Suppressor macrophage treated with lipopolysaccharide for 1 hour (primary cell): ENCODE results near the gene ARPIN.
"Not testable (repeated sequence)": the region's sequence is repeated elsewhere in the genome, so short reads cannot be mapped to it uniquely, and the experiment has no call there.

ENCODE experiments used
- DNase-seq, 3 donors: peaks; one replicate each; pipeline ENCODE4 v3.0.0-alpha.2; 2020 to 2022

Gene ARPIN

GRCh38 chr15:89912674-89913396, at the start of gene ARPIN:
ARPIN (minus strand) TSS chr15:89912952; CDS start chr15:89912835, 117 bp downstream.
- peak; percentile 36 to 66 (median 47) for DNase-seq

- DNase-seq: no peak
Observed at GRCh38 chr15:89958107-89958805, 45.5 kb upstream of the ARPIN start.

GRCh38 chr15:89955449-89955998, 42.8 kb upstream of the ARPIN start:
- not testable (repeated sequence) for DNase-seq

- DNase-seq: no peak
Observed at GRCh38 chr15:89954541-89954940, 41.8 kb upstream of the ARPIN start.

- no peak for DNase-seq
Observed at GRCh38 chr15:89948796-89949195, 36.0 kb upstream of the ARPIN start.

- DNase-seq: no peak
Observed at GRCh38 chr15:89947385-89947784, 34.6 kb upstream of the ARPIN start.

GRCh38 chr15:89946681-89947299, 34.0 kb upstream of the ARPIN start:
- DNase-seq: no peak

GRCh38 chr15:89943721-89944120, 31.0 kb upstream of the ARPIN start:
- DNase-seq: not testable (repeated sequence)

GRCh38 chr15:89939910-89940309, 27.2 kb upstream of the ARPIN start:
- DNase-seq: no peak

- DNase-seq: not testable (repeated sequence)
Observed at GRCh38 chr15:89939377-89939776, 26.6 kb upstream of the ARPIN start.

GRCh38 chr15:89937365-89938350, 24.9 kb upstream of the ARPIN start:
- DNase-seq: no peak

- no peak for DNase-seq
Observed at GRCh38 chr15:89936786-89937265, 24.1 kb upstream of the ARPIN start.

GRCh38 chr15:89936051-89936785, 23.5 kb upstream of the ARPIN start:
- no peak for DNase-seq

- DNase-seq: no peak
Observed at GRCh38 chr15:89932880-89933279, 20.1 kb upstream of the ARPIN start.

GRCh38 chr15:89928421-89928820, 15.7 kb upstream of the ARPIN start:
- DNase-seq: no peak

- DNase-seq: no peak
Observed at GRCh38 chr15:89926158-89926557, 13.4 kb upstream of the ARPIN start.

GRCh38 chr15:89917442-89918101, 4.8 kb upstream of the ARPIN start:
- DNase-seq: no peak

- no peak for DNase-seq
Observed at GRCh38 chr15:89916660-89917059, 3.9 kb upstream of the ARPIN start.

GRCh38 chr15:89912145-89912673, 543 bp downstream of the ARPIN start:
- peak in 2 of 3 donors; percentile 38 to 40 for DNase-seq

GRCh38 chr15:89910891-89911626, 1.7 kb downstream of the ARPIN start:
- DNase-seq: peak; percentile 55 to 77 (median 64)
